Measurements from ENCODE around the gene GRWD1.
A peak's percentile ranks its signal among the peaks of the same experiment; 100 is the strongest.

The GRWD1 gene

DNA sequence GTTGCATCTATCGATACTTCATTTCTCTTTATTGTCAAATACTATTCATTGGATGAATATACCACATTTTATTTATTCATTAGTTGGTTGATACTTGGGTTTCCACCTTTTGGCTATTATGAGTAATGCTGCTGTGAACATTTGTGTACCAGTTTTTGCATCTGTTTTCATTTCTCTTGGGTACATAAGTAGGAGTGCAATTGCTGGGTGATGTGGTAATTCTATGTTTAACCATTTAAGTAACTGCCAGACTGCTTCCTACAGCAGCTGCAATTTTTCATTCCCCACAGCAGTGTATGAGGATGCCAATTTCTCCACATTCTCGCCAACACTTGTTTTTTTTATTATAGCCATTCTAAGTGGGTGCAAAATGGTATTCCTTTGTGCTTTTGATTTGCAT lies 12.2 kb downstream of the GRWD1 start:
- no peak overlapping the region for H3K27ac ChIP-seq

DNA sequence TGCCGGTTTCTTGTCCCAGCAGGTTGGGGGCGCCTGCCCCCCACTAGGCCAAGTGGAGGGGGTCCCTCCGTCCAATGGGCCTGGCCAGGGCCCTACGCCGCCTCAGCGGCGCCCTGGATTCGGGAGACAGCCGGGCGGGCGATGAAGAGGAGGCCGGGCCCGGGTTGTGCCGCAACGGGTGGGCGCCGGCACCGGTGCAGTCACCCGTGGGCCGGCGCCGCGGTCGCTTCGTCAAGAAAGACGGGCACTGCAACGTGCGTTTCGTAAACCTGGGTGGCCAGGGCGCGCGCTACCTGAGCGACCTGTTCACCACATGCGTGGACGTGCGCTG lies 15.8 kb downstream of the GRWD1 start:
- TF ChIP-seq, protein P1, sequence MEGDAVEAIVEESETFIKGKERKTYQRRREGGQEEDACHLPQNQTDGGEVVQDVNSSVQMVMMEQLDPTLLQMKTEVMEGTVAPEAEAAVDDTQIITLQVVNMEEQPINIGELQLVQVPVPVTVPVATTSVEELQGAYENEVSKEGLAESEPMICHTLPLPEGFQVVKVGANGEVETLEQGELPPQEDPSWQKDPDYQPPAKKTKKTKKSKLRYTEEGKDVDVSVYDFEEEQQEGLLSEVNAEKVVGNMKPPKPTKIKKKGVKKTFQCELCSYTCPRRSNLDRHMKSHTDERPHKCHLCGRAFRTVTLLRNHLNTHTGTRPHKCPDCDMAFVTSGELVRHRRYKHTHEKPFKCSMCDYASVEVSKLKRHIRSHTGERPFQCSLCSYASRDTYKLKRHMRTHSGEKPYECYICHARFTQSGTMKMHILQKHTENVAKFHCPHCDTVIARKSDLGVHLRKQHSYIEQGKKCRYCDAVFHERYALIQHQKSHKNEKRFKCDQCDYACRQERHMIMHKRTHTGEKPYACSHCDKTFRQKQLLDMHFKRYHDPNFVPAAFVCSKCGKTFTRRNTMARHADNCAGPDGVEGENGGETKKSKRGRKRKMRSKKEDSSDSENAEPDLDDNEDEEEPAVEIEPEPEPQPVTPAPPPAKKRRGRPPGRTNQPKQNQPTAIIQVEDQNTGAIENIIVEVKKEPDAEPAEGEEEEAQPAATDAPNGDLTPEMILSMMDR (conservative IDR thresholded peaks at IDR 0.05): no peak
- TF ChIP-seq ZFX (IDR thresholded peaks at IDR 0.05): no peak
- no peak overlapping the region for H3K27ac ChIP-seq

More for the DNA sequence above, 12.2 kb downstream of the GRWD1 start:
- TF ChIP-seq, protein P1 (conservative IDR thresholded peaks at IDR 0.05): no peak
- no peak for TF ChIP-seq ZFX (IDR thresholded peaks at IDR 0.05)

DNA sequence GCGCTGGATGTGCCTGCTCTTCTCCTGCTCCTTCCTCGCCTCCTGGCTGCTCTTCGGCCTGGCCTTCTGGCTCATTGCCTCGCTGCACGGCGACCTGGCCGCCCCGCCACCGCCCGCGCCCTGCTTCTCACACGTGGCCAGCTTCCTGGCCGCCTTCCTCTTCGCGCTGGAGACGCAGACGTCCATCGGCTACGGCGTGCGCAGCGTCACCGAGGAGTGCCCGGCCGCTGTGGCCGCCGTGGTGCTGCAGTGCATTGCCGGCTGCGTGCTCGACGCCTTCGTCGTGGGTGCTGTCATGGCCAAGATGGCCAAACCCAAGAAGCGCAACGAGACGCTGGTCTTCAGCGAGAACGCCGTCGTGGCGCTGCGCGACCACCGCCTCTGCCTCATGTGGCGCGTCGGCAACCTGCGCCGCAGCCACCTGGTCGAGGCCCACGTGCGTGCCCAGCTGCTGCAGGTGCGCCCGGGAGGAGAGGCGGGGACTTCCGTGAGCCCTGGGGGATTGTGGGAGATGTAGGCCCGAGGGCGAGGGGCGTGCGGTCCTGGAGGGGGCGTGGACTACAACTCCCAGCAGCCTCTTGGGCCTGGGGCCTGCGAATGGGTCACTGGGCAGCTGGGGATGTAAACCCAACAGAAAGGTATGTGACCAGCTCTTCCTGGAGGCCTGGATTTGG lies 16.3 kb downstream of the GRWD1 start:
- TF ChIP-seq, protein P1 (conservative IDR thresholded peaks at IDR 0.05): no peak
- no peak for TF ChIP-seq ZFX (IDR thresholded peaks at IDR 0.05)

DNA sequence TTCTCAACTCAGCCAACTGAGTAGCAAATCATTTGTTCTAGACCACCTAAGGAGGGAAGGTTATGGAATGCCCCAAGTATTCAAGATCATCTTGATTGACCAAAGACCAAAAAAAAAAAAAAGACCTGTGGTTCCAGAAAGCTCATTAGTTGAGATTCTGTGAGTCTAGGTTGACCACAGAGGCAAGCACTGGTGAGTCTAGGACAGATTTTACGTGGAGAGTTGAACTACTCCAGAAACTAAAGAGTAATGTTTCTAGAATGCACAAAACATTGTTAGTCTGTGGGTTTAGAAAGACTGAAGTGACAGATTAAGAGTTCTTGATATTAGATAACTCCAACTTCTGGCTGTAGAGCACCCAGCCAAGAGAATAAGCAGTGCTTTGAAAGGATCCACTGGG lies 19.4 kb downstream of the GRWD1 start:
- TF ChIP-seq ZFX (IDR thresholded peaks at IDR 0.05): no peak
- H3K27ac ChIP-seq: no peak overlapping the region

More for the DNA sequence above, 16.3 kb downstream of the GRWD1 start:
- no peak overlapping the region for H3K27ac ChIP-seq

DNA sequence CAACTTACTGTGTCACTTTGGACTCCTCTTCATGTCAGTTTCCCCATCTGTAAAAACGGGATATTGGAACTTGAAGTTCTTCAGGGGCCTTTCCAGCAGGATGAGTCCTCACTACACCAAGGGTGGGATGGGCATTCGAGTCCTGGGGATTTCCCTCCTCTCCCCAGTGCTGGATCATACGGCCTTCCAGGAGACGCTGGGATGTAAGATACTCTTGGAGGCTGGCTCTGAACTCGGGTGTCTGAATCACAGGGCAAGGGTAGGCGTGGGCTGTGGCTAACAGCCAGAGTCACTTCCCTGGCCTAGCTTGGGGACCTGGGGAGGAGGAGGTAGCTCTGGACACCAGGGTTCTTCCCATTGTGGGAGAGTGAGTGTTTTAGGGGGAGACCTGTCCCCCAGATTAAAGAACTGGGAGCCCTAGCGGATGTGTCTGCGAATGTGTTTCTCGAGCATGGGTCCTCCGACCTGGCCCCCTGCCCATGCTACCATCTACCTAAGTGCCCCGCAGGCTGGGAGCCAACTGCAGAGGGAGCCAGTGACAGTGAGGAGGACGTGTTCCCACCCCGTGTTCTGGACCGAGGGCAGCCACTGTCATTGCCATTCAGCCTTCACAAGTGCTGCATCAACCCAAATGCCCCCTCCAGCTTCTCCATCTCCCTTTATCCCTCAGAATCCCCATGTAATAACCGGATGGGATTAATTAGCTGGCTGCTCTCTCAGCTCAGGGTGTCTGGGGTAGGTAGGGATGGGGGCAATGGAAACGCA lies 21.0 kb downstream of the GRWD1 start:
- TF ChIP-seq, protein P1 (conservative IDR thresholded peaks at IDR 0.05): no peak
- TF ChIP-seq ZFX (IDR thresholded peaks at IDR 0.05): no peak
- no peak overlapping the region for H3K27ac ChIP-seq

DNA sequence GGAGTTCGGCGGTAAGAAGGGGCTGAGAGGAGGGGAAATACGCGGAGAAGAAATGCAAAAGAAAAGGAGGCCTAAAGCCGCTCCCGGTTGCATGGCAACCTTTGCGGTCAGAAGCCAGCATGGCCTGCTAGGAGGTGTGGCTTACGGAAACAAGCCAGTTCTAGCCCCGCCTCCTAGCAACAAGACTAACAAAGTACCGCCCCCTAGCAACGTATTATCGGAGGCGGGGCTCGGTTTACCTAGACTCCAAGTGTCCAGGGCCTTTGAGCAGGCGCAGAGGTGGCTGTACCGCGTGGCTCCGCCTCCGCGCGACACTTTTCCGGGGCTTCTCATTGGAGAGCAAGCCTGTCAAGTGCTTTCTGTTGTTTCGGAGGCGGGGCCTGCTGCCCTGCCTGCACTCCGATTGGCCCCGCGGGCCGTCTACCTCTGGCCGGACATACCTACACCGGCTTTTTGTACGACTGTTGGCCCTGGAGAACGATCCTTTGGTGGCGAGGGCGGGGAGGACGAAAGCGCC lies 23.0 kb downstream of the GRWD1 start:
- peak overlapping the region; percentile 92 for H3K27ac ChIP-seq
- TF ChIP-seq ZFX (IDR thresholded peaks at IDR 0.05): no peak
- TF ChIP-seq, protein P1 (conservative IDR thresholded peaks at IDR 0.05): no peak

DNA sequence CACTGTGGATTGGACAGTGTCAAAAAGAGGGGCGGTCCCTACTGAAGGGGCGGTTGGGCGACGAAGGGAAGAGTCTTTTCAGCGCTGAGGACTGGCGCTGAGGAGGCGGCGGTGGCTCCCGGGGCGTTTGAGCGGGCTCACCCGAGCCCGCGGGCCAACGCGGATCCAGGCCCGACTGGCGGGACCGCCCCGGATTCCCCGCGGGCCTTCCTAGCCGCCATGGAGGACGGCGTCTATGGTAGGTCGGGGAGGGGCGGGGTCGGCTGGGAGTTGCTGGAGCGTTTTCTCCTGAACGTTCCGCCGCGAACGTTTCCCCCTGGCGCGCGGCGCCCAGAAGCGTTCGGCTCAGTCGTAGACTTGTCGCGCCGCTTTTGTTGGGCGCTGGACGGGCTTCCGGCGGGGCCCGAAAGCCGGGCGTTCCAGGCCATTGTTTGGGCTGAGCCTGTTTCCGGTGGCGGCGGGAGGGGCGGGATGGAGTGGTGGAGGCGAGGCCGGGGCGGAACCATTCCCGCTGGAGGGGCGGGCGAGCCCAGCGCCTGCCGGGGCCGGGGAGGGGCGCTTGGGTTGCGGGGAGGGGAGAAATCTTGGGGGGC lies 23.6 kb downstream of the GRWD1 start, which contains the start of gene CYTH2:
TSS of gene CYTH2 (plus strand) at position 81 of the 593 bp plus-strand sequence. CDS start at position 220, 139 bp downstream.
- no peak for TF ChIP-seq ZFX (IDR thresholded peaks at IDR 0.05)
- TF ChIP-seq, protein P1 (conservative IDR thresholded peaks at IDR 0.05): no peak
- peak within 1 kb of the TSS; percentile 92 for H3K27ac ChIP-seq
